Mucosa of descending colon (tissue), 3 donors: ENCODE results near the gene MRPS6. TPM values are rescaled to one million over a fixed set of nuclear protein-coding genes. Genes with fewer than 3 reads are reported as not detected.

Source experiments
- ATAC-seq: fragments of 200-7000 bp; cut with Tn5 transposase; one replicate; pipeline ENCODE4 v1.9.1; 2020; ENCODE audit warnings: mild to moderate bottlenecking, moderate library complexity
- DNase-seq, 3 donors: peaks; one replicate each; pipeline ENCODE4 v3.0.0-alpha.2; 2020
- H3K36me3 ChIP-seq: fragments of 200-600 bp; one replicate; pipeline ENCODE4 v1.8.0; 2021; ENCODE audit warnings: low read depth, mild to moderate bottlenecking
- H3K4me1 ChIP-seq: fragments of 200-600 bp; one replicate; pipeline ENCODE4 v1.8.0; 2021; ENCODE audit warnings: low read depth, mild to moderate bottlenecking
- H3K4me3 ChIP-seq: fragments of 200-600 bp; one replicate; pipeline ENCODE4 v1.8.0; 2021; ENCODE audit warnings: mild to moderate bottlenecking
- H3K9me3 ChIP-seq: fragments of 200-600 bp; one replicate; pipeline ENCODE4 v1.8.0; 2021; ENCODE audit warnings: mild to moderate bottlenecking
- intact Hi-C, 2 donors: fragments of 100-400 bp; cut with DNase I in 1 of 2; cut with micrococcal nuclease in 1 of 2; formaldehyde crosslinking; loops; one replicate each; pipeline versions ENCODE4 v1.11.0 to v1.11.1; 2022; cut with DNase I, micrococcal nuclease
- total RNA-seq, 3 donors: library from RNA; stranded (reverse); fragmentation: NEBNext Ultra II Directional in 2 of 3; extraction: Animal tissue kit (Norgen Biotek cat#: 25700) in 2 of 3; gene quantifications; one replicate each; pipeline versions ENCODE4 v1.2.1 to v1.2.4, GENCODE V29; 2021 to 2023
- TF ChIP-seq, protein P1 (sequence below): fragments of 200-600 bp; IDR thresholded peaks from one replicate; pipeline ENCODE4 v1.8.0; 2022; ENCODE audit warnings: antibody characterized with exemption, mild to moderate bottlenecking
- donor health status: DM: no; HTN: no; CAD: no; lungs with moderate emphysema.
- donor health status: DM: no; HTN: no; CAD: no.
- donor health status: DM: no; HTN: yes; CAD: no.

Gene MRPS6
- total RNA-seq, 3 donors from 2014 or later: 38.7 to 102 (median 42.6) TPM

DNA sequence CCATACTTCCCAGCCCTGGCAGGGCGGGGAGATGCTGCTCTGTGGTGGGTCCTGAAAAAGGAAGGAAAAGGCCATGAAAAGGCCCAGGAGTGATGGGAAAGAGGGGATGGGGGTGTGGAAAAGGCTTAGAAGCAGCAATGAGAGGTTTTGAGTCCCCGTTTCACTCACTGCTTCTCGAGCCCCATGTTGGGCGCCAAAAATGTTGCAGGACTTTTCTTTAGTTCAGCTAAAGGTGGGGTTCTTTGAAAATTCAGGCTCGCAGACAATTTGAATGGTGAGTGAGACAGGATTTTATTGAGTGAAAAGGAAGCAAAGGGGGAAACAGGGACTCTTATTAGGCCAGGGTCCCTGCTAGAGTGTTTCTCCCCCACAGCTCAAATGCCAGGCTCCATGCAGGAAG lies 93.1 kb downstream of the MRPS6 start:
- Histone ChIP-seq H3K9me3 (peaks cover 67% of the 10 kb centered on the region), H3K36me3 (no peaks in the 10 kb centered on the region), H3K4me1 (no peaks in the 10 kb centered on the region), H3K4me3 (no peak overlapping the region)
- no peak for ATAC-seq
- intact Hi-C loops: no loop called here
- no peak for DNase-seq
- TF ChIP-seq, protein P1, sequence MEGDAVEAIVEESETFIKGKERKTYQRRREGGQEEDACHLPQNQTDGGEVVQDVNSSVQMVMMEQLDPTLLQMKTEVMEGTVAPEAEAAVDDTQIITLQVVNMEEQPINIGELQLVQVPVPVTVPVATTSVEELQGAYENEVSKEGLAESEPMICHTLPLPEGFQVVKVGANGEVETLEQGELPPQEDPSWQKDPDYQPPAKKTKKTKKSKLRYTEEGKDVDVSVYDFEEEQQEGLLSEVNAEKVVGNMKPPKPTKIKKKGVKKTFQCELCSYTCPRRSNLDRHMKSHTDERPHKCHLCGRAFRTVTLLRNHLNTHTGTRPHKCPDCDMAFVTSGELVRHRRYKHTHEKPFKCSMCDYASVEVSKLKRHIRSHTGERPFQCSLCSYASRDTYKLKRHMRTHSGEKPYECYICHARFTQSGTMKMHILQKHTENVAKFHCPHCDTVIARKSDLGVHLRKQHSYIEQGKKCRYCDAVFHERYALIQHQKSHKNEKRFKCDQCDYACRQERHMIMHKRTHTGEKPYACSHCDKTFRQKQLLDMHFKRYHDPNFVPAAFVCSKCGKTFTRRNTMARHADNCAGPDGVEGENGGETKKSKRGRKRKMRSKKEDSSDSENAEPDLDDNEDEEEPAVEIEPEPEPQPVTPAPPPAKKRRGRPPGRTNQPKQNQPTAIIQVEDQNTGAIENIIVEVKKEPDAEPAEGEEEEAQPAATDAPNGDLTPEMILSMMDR: no peak

DNA sequence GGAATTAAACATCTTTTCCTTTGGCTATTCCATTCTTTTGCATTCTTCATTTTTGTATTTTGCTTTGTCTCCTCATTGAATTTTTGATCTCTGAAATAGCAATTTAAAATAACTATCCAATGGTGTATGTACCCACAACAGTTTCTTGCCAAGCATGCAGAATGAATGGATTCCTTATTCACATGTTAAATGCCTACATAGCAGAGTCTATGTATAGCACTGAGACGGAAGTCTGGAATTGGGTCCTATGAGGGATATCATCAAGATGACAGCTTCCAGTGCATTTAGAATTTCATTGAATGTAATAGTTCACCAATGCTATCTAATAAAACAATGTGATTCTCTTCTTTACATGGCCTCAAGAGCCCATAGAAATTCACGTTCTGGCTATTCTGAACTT lies 97.5 kb downstream of the MRPS6 start:
- intact Hi-C loops: no loop called here
- Histone ChIP-seq H3K36me3 (no peaks in the 10 kb centered on the region), H3K4me3 (no peak overlapping the region), H3K4me1 (no peaks in the 10 kb centered on the region), H3K9me3 (peaks cover 63% of the 10 kb centered on the region)
- TF ChIP-seq, protein P1: no peak
- no peak for DNase-seq
- no peak for ATAC-seq

DNA sequence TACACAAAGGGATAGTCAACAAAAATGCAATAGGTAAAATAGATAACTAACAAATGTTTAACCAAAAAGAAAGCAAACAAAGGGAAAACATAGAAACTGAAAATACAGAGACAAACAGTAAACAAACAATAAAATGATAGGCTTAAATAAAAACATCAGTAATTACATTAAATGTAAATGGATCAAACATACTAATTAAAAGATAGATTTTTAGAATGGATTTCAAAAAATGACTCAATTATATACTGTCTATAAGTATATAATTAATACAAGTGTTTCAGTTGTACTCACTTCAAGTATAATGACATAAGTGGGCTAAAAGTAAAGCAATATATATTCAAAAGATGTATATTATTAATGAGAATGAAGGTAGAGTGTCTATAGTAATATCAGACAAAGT lies 101.1 kb downstream of the MRPS6 start:
- Histone ChIP-seq H3K9me3 (peaks cover 30% of the 10 kb centered on the region), H3K4me3 (no peak overlapping the region), H3K36me3 (no peaks in the 10 kb centered on the region), H3K4me1 (no peaks in the 10 kb centered on the region)
- no peak for ATAC-seq
- TF ChIP-seq, protein P1: no peak
- intact Hi-C loops: no loop called here
- no peak for DNase-seq

DNA sequence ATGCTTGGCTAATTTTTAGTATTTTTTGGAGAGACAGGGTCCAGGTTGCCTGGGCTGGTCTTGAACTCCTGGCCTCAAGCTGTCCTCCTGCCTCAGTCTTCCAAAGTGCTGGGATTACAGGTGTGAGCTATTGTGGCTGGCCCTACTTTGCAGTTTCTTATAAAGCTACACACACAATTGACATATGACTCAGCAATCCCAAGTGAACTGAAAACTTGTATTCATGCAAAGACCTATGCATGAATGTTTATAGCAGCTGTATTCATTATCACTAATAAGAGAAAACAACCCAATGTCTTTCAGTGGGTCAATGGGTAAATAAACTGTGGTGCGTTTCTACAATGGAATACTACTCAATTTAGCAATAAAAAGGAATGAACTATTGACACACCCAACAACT lies 103.1 kb downstream of the MRPS6 start:
- no peaks in the 10 kb centered on the region for H3K36me3 ChIP-seq
- H3K9me3 ChIP-seq: peaks cover 24% of the 10 kb centered on the region
- intact Hi-C loops: no loop called here
- no peak for DNase-seq
- no peak overlapping the region for H3K4me3 ChIP-seq
- ATAC-seq: no peak
- TF ChIP-seq, protein P1: no peak
- no peaks in the 10 kb centered on the region for H3K4me1 ChIP-seq

DNA sequence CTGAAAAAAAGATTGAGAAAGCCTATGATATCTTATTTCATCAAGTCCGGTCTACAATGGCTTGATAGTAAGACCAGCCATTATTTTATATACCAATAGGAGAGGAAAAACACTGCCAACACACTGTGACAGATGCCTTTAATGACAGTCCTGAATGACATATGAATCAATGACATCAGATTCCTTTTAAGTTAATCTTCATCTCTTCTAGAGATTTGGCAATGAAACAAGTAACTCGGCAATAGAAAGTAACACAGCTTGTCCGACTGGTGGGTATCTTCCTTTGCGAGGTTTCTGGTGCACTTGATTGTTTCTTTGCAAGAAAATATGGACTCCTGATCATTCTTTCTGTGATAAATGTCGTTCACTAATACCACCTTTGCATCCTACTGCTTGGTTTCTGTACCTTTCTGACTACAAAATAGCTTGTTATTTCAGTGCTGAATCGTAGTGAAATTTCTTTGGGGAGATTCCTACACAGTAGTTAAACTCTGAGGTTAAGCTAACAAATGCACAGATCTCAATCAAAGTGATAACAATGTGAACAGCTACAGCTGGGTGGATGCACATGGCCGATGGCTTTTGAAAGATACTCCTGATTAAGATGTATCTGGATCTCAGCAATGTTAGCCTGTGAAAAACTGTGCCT lies 104.7 kb downstream of the MRPS6 start:
- ATAC-seq (no peak), DNase-seq (no peak)
- H3K9me3 ChIP-seq: peaks cover 10% of the 10 kb centered on the region
- H3K4me3 ChIP-seq: no peak overlapping the region
- H3K4me1 ChIP-seq: no peaks in the 10 kb centered on the region
- H3K36me3 ChIP-seq: no peaks in the 10 kb centered on the region
- TF ChIP-seq, protein P1: no peak
- intact Hi-C loops: no loop called here
